GM12878 (cell line): ENCODE results near the gene MIEN1. TPM values are rescaled to one million over a fixed set of nuclear protein-coding genes. Genes with fewer than 3 reads are reported as not detected.

ENCODE experiments used
- ATF7 ChIP-seq: fragments of 450-650 bp; IDR thresholded peaks from 2 replicates; pipeline ENCODE4 v1.6.1; 2016; ENCODE audit warnings: low read depth, mild to moderate bottlenecking
- BCL11A ChIP-seq: IDR thresholded peaks from 2 replicates; pipeline ENCODE4 v1.6.1; 2011; ENCODE audit warnings: low read depth, low read length
- BCL3 ChIP-seq: IDR thresholded peaks from 2 replicates; pipeline ENCODE4 v1.6.1; 2011; ENCODE audit warnings: borderline replicate concordance, low read depth, mild to moderate bottlenecking, moderate library complexity, low read length; ENCODE audit not compliant: insufficient read depth, poor library complexity, severe bottlenecking
- CBFB ChIP-seq: IDR thresholded peaks from 2 replicates; pipeline ENCODE4 v1.6.1; 2016; ENCODE audit warnings: antibody characterized with exemption, low read depth
- CHD2 ChIP-seq: IDR thresholded peaks from 2 replicates; pipeline ENCODE4 v1.6.1; 2011; ENCODE audit warnings: low read depth, low read length, improper control_type of control experiment, borderline replicate concordance
- CREM ChIP-seq: IDR thresholded peaks from 2 replicates; pipeline ENCODE4 v1.6.1; 2014; ENCODE audit warnings: antibody characterized with exemption, low read depth
- DPF2 ChIP-seq: fragments of 450-650 bp; IDR thresholded peaks from 2 replicates; pipeline ENCODE4 v1.6.1; 2017; ENCODE audit warnings: mild to moderate bottlenecking
- EED ChIP-seq: sonication (generic); IDR thresholded peaks from 2 replicates; pipeline ENCODE4 v1.6.1; 2016; ENCODE audit warnings: antibody characterized with exemption, low read depth
- ESRRA ChIP-seq: IDR thresholded peaks from 2 replicates; pipeline ENCODE4 v1.6.1; 2012; ENCODE audit warnings: mild to moderate bottlenecking, low read length, improper control_type of control experiment
- ETV6 ChIP-seq, 2 experiments: fragments of 450-650 bp in 1 of 2; IDR thresholded peaks in 1 of 2; conservative IDR thresholded peaks in 1 of 2; 2 replicates each; pipeline ENCODE4 v1.6.1; 2014; ENCODE audit warnings: antibody characterized with exemption in 1 of 2, borderline replicate concordance in 1 of 2, low read depth in 1 of 2, mild to moderate bottlenecking in 1 of 2, moderate library complexity in 1 of 2
- FOXM1 ChIP-seq: IDR thresholded peaks from 2 replicates; pipeline ENCODE4 v1.6.1; 2012; ENCODE audit warnings: low read depth, mild to moderate bottlenecking, inconsistent platforms, low read length, moderate library complexity
- HDGF ChIP-seq: fragments of 450-650 bp; IDR thresholded peaks from 2 replicates; pipeline ENCODE4 v1.6.1; 2016; ENCODE audit warnings: antibody characterized with exemption
- JUND ChIP-seq: IDR thresholded peaks from 2 replicates; pipeline ENCODE4 v1.6.1; 2012; ENCODE audit warnings: low read depth, mild to moderate bottlenecking, low read length, improper control_type of control experiment, moderate library complexity
- KDM1A ChIP-seq: fragments of 200-600 bp; sonication (generic); IDR thresholded peaks from 2 replicates; pipeline ENCODE4 v1.6.1; 2016; ENCODE audit warnings: borderline replicate concordance
- MTA2 ChIP-seq: fragments of 450-650 bp; IDR thresholded peaks from 2 replicates; pipeline ENCODE4 v1.6.1; 2016; ENCODE audit warnings: low read depth, mild to moderate bottlenecking, moderate library complexity
- NBN ChIP-seq: fragments of 450-650 bp; IDR thresholded peaks from 2 replicates; pipeline ENCODE4 v1.6.1; 2016
- RELB ChIP-seq: fragments of 450-650 bp; IDR thresholded peaks from 2 replicates; pipeline ENCODE4 v1.6.1; 2017; ENCODE audit warnings: low read depth, mild to moderate bottlenecking, moderate library complexity
- SKIL ChIP-seq: fragments of 450-650 bp; IDR thresholded peaks from 2 replicates; pipeline ENCODE4 v1.6.1; 2017; ENCODE audit warnings: mild to moderate bottlenecking, low read depth, inconsistent platforms; ENCODE audit not compliant: poor library complexity, severe bottlenecking
- TBL1XR1 ChIP-seq: IDR thresholded peaks from 2 replicates; pipeline ENCODE4 v1.6.1; 2012; ENCODE audit warnings: low read depth, low read length, improper control_type of control experiment
- TCF7 ChIP-seq: IDR thresholded peaks from 2 replicates; pipeline ENCODE4 v1.6.1; 2014; ENCODE audit warnings: antibody characterized with exemption, borderline replicate concordance
- polyA plus RNA-seq, 11 experiments: library from polyadenylated mRNA; depleted of rRNA in 4 of 11; unstranded in 6 of 11; stranded (reverse) in 5 of 11; fragments of >200 nt; fragmentation: Nextera tagmentation in 4 of 11; fragmentation: Illumina TruSeq in 1 of 11; extraction: Ambion mirVana in 4 of 11; extraction: Trizol in 1 of 11; gene quantifications; 1 replicate in 1 of 11; 2 replicates in 10 of 11; pipeline versions ENCODE4 v1.2.1 to v1.2.3, GENCODE V29; 2011 to 2016; ENCODE audit warnings: inconsistent platforms in 2 of 11, missing spikeins in 2 of 11, low read depth in 1 of 11
- total RNA-seq, 4 experiments: library from RNA; depleted of rRNA in 3 of 4; stranded (reverse); fragments of >200 nt in 3 of 4; fragmentation: Illumina TruSeq in 1 of 4; extraction: Trizol in 1 of 4; gene quantifications; 2 replicates each; pipeline versions ENCODE4 v1.2.1 to v1.2.3, GENCODE V29; 2013 to 2021
- TF ChIP-seq, protein P1 (sequence below): fragments of 450-650 bp; IDR thresholded peaks from 2 replicates; pipeline ENCODE4 v1.6.1; 2017; ENCODE audit warnings: mild to moderate bottlenecking, moderate library complexity

MIEN1 gene
- total and polyA plus RNA-seq, 10 of the 15 experiments (the other 5 are each of a cell fraction or from before 2014, with no cell fraction given): 24.9 to 89.1 (median 47.7) TPM

- TF ChIP-seq BCL3 (peak; percentile 88), SKIL (peak; percentile 92), CREM (peak; percentile 87), DPF2 (peak; percentile 71), RELB (peak; percentile 84), ETV6 (conservative IDR thresholded peaks at IDR 0.05 in 1 of 2, IDR thresholded peaks at IDR 0.05 in 1 of 2; ENCODE audit: borderline replicate concordance in 1 of 2, low read depth in 1 of 2) (peak in 1 of 2 experiments; percentile 80; a peak in 1 of 4 replicates), BCL11A (peak; percentile 73), ATF7 (peak; percentile 93), CHD2 (no peak; the same call in 1 of the 2 replicates), TCF7 (0 out of 2 replicates have a peak, but pooled peaks have one; percentile 40), ESRRA (0 out of 2 replicates have a peak, but pooled peaks have one; percentile 30), TBL1XR1 (peak; percentile 76), MTA2 (peak; percentile 94), HDGF (no peak), KDM1A (no peak), EED (peak; percentile 76), CBFB (peak; percentile 82; the same call in 1 of the 2 replicates), NBN (peak; percentile 83), JUND (no peak), FOXM1 (peak; percentile 93)
- TF ChIP-seq, protein P1, sequence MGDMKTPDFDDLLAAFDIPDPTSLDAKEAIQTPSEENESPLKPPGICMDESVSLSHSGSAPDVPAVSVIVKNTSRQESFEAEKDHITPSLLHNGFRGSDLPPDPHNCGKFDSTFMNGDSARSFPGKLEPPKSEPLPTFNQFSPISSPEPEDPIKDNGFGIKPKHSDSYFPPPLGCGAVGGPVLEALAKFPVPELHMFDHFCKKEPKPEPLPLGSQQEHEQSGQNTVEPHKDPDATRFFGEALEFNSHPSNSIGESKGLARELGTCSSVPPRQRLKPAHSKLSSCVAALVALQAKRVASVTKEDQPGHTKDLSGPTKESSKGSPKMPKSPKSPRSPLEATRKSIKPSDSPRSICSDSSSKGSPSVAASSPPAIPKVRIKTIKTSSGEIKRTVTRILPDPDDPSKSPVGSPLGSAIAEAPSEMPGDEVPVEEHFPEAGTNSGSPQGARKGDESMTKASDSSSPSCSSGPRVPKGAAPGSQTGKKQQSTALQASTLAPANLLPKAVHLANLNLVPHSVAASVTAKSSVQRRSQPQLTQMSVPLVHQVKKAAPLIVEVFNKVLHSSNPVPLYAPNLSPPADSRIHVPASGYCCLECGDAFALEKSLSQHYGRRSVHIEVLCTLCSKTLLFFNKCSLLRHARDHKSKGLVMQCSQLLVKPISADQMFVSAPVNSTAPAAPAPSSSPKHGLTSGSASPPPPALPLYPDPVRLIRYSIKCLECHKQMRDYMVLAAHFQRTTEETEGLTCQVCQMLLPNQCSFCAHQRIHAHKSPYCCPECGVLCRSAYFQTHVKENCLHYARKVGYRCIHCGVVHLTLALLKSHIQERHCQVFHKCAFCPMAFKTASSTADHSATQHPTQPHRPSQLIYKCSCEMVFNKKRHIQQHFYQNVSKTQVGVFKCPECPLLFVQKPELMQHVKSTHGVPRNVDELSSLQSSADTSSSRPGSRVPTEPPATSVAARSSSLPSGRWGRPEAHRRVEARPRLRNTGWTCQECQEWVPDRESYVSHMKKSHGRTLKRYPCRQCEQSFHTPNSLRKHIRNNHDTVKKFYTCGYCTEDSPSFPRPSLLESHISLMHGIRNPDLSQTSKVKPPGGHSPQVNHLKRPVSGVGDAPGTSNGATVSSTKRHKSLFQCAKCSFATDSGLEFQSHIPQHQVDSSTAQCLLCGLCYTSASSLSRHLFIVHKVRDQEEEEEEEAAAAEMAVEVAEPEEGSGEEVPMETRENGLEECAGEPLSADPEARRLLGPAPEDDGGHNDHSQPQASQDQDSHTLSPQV: 0 out of 2 replicates have a peak, but pooled peaks have one; percentile 18
Observed at GRCh38 chr17:39769974-39770587, 39.7 kb upstream of the MIEN1 start (continued).
